Hematopoietic multipotent progenitor cell treated with erythropoietin and hydrocortisone succinate and interleukin-3 and kit ligand, for 4 days (in vitro differentiated cells): ENCODE data around the gene GUCA2B.

Source experiments
- DNase-seq: peaks from one replicate; pipeline ENCODE4 v3.0.0-alpha.2; 2015

Gene GUCA2B

DNA sequence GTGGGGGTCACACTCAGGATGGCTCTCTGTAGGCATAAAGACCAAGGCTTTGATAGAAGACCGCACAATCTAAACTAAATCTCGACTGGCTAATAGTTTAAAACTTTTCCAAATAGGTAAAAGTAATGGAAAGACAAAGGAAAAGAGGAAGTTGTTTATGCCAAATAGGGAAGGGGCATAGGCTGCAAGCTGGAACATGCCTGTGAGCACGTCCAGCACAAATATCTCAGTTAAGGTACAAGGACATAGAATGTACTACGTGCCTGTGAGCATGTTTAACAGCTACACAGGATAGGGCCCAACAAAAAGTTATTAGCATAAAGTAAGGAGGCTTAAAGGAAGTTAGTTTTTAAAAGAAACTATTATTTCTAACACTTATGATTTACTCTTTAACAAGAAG is 38.9 kb downstream of the GUCA2B start:
- no peak for DNase-seq

DNA sequence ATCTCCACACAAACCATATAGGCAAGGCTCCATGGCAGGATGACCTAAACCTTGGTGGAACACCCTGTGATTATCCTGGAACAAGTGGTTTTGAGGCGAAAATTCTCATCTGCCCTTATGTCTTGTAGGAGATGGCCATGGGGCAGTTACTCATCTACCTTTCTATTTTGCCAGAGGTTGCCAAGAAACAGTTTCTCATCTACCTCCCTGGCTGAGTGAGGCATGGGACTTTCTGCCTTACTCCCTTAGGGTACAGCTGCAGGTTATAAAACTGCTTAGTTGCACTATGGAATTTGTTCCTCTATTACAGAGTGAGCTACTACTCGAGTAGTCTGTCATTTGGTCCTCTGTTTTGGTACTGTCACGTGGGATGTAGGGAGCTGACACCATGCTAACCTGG is 42.6 kb downstream of the GUCA2B start:
- no peak for DNase-seq

DNA sequence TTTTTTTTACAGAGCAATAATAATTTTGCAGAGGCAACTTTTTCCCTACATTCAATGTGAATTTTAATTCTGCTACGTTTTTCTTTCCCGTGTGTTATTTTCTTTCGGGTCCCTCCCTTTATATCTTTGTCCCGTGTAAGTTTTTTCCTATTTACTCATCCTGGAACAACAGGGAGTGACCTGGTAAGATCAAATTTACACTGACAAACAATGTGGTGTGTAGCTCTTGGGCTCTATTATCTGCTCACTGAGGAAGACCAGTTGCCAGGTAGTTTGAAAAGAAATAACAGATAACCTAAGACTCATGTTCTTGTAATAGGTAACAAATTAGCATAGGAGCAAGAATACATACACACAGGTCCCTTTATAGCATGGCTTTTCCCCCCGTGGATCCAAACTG is 45.0 kb downstream of the GUCA2B start:
- no peak for DNase-seq

GRCh38 chr1:42201986-42202385 is 48.8 kb downstream of the GUCA2B start:
- no peak for DNase-seq
